Adrenal gland (tissue), 12 donors: ENCODE data around the gene E2F6. TPM values are rescaled to one million over a fixed set of nuclear protein-coding genes. Genes with fewer than 3 reads are reported as not detected.

Experiments
- DNase-seq, 7 donors: peaks; one replicate each; pipeline ENCODE4 v3.0.0-alpha.2; 2019 to 2020
- H3K27ac ChIP-seq, 5 donors: fragments of 200-600 bp; sonication (generic) in 4 of 5; 1 replicate in 3 of 5; 2 replicates in 2 of 5; pipeline versions ENCODE4 v1.5.1 to v1.8.0; 2016 to 2020; ENCODE audit warnings: mild to moderate bottlenecking in 1 of 5
- H3K27me3 ChIP-seq: fragments of 200-600 bp; 2 replicates; pipeline ENCODE4 v1.8.0; 2021
- H3K36me3 ChIP-seq, 2 donors: fragments of 200-600 bp; replicated peaks in 1 of 2; 1 replicate in 1 of 2; 2 replicates in 1 of 2; pipeline versions ENCODE4 v1.5.1 to v1.8.0; 2018 to 2022
- H3K4me1 ChIP-seq, 2 donors: fragments of 200-600 bp; replicated peaks in 1 of 2; 1 replicate in 1 of 2; 2 replicates in 1 of 2; pipeline versions ENCODE4 v1.5.1 to v1.8.0; 2018 to 2021
- H3K4me3 ChIP-seq, 4 donors: fragments of 200-600 bp; sonication (generic) in 3 of 4; one replicate each; pipeline ENCODE4 v1.5.1; 2016 to 2018
- H3K9me3 ChIP-seq, 3 donors: fragments of 200-600 bp; sonication (generic) in 1 of 3; replicated peaks in 1 of 3; 1 replicate in 2 of 3; 2 replicates in 1 of 3; pipeline versions ENCODE4 v1.5.1 to v1.8.0; 2016 to 2021
- CTCF ChIP-seq, 6 experiments: fragments of 450-650 bp in 4 of 6; fragments of 200-600 bp in 2 of 6; sonication (generic) in 1 of 6; IDR thresholded peaks; 1 replicate in 5 of 6; 2 replicates in 1 of 6; pipeline versions ENCODE4 v1.5.1 to v1.8.0; 2016 to 2021; ENCODE audit warnings: antibody characterized with exemption in 6 of 6, mild to moderate bottlenecking in 2 of 6, moderate library complexity in 1 of 6
- POLR2A ChIP-seq, 2 donors: fragments of 450-650 bp; IDR thresholded peaks; one replicate each; pipeline ENCODE4 v1.6.1; 2017; ENCODE audit warnings: antibody characterized with exemption in 2 of 2, mild to moderate bottlenecking in 2 of 2, moderate library complexity in 1 of 2
- WGBS, 4 donors: extraction: QIAGEN DNeasy Blood & Tissue Kit in 2 of 4; methylation state at CpG; one replicate each; pipeline versions ENCODE4 v1.1.5 to v1.1.7; 2013 to 2017; 5-methylcytosine and 5-hydroxymethylcytosine counted together
- intact Hi-C, 2 donors: fragments of 100-400 bp; cut with DNase I; formaldehyde crosslinking; loops; one replicate each; pipeline versions ENCODE4 v1.14.1 to v1.15.0; 2022 to 2023
- polyA plus RNA-seq, 3 donors: library from polyadenylated mRNA; stranded (reverse); fragments of 200-250 nt in 2 of 3; fragments of 350-450 nt in 1 of 3; fragmentation: Illumina TruSeq in 1 of 3; extraction: RNeasy Lipid Tissue Mini Kit (QIAGEN cat#74804) in 1 of 3; gene quantifications; one replicate each; pipeline ENCODE4 v1.2.3, GENCODE V29; 2013 to 2014
- total RNA-seq, 9 donors: library from RNA; depleted of rRNA in 4 of 9; stranded (reverse); fragments of >200 nt in 4 of 9; fragments of 120-200 nt in 1 of 9; fragmentation: NEBNext Ultra II Directional in 1 of 9; extraction: Animal tissue kit (Norgen Biotek cat#: 25700) in 1 of 9; gene quantifications; one replicate each; pipeline versions ENCODE4 v1.1.0 to v1.2.4, GENCODE V29; 2013 to 2023
- donor health status: healthy with polysubstance abuse.
- donor health status: Bipolar disorder and iron deficiency.
- donor health status: DM: yes; HTN: yes; CAD: no.
- donor health status: DM: no; HTN: no; CAD: no.
- donor health status: DM: no; HTN: no; CAD: no.
- donor health status: DM: yes; HTN: yes; CAD: no.

E2F6 gene
- total and polyA plus RNA-seq, 12 donors = 8.0 to 38.8 (median 12.5) TPM

GRCh38 chr2:11488809-11489208 is 22.8 kb upstream of the E2F6 start:
- DNase-seq = no peak
- Histone ChIP-seq H3K9me3 (no peaks in the 10 kb centered on the region), H3K27me3 (peaks cover 31% of the 10 kb centered on the region), H3K4me1 (no peaks in the 10 kb centered on the region), H3K4me3 (no peak overlapping the region), H3K36me3 (no peaks in the 10 kb centered on the region), H3K27ac (no peak overlapping the region)
- 57 to 86% (median 73%) methylated on average over 3 of the region's 3 CpGs for WGBS, 4 donors
- intact Hi-C loops = no loop called here
- TF ChIP-seq CTCF (IDR thresholded peaks at IDR 0.05) (no peak), POLR2A (IDR thresholded peaks at IDR 0.05) (no peak)

- intact Hi-C loops = loop anchor here in 1 of 2 donors (5.0 kb wide), 1 partner anchor 98 kb away; no protein-coding TSS in a partner anchor
- H3K27ac ChIP-seq = no peak overlapping the region
- peaks cover 0 to 5% of the 10 kb centered on the region in 2 donors for H3K4me1 ChIP-seq
- 61 to 70% (median 64%) methylated on average over 7 of the region's 7 CpGs for WGBS, 4 donors
- H3K27me3 ChIP-seq = peaks cover 39% of the 10 kb centered on the region
- TF ChIP-seq CTCF (IDR thresholded peaks at IDR 0.05) (no peak), POLR2A (IDR thresholded peaks at IDR 0.05) (no peak)
- no peaks in the 10 kb centered on the region for H3K9me3 ChIP-seq
- no peaks in the 10 kb centered on the region for H3K36me3 ChIP-seq
- DNase-seq = no peak
- H3K4me3 ChIP-seq = no peak overlapping the region
Observed at GRCh38 chr2:11483806-11484617, 18.1 kb upstream of the E2F6 start.

GRCh38 chr2:11482473-11483035 is 16.6 kb upstream of the E2F6 start:
- Histone ChIP-seq H3K27me3 (peaks cover 35% of the 10 kb centered on the region), H3K36me3 (no peaks in the 10 kb centered on the region), H3K4me3 (peak overlapping the region in 2 of 4 donors; percentile 37 to 66), H3K9me3 (no peaks in the 10 kb centered on the region), H3K27ac (peak overlapping the region in 1 of 5 donors; percentile 37), H3K4me1 (peaks cover 0 to 5% of the 10 kb centered on the region in 2 donors)
- intact Hi-C loops = loop anchor here in 1 of 2 donors (5.0 kb wide), 1 partner anchor 100 kb away; no protein-coding TSS in a partner anchor
- no peak for TF ChIP-seq POLR2A (IDR thresholded peaks at IDR 0.05)
- TF ChIP-seq CTCF (IDR thresholded peaks at IDR 0.05) = no peak
- 1 to 2% (median 2%) methylated on average over 23 to 67 of the region's 70 CpGs; no CpG with 5 or more reads in 1 of the 4 donors for WGBS, 4 donors
- peak in 2 of 7 donors; percentile 17 to 18 for DNase-seq

- H3K4me3 ChIP-seq = peak overlapping the region in 1 of 4 donors; percentile 66
- H3K4me1 ChIP-seq = peaks cover 0 to 5% of the 10 kb centered on the region in 2 donors
- 41 to 94% (median 47%) methylated on average over 16 to 61 of the region's 61 CpGs for WGBS, 4 donors
- no peak overlapping the region for H3K27ac ChIP-seq
- no peaks in the 10 kb centered on the region for H3K9me3 ChIP-seq
- TF ChIP-seq POLR2A (IDR thresholded peaks at IDR 0.05) (no peak), CTCF (IDR thresholded peaks at IDR 0.05) (no peak)
- H3K27me3 ChIP-seq = peaks cover 29% of the 10 kb centered on the region
- DNase-seq = no peak
- H3K36me3 ChIP-seq = no peaks in the 10 kb centered on the region
- intact Hi-C loops = loop anchor here in 1 of 2 donors (5.0 kb wide), 1 partner anchor 100 kb away; no protein-coding TSS in a partner anchor
Observed at GRCh38 chr2:11481789-11482472, 16.0 kb upstream of the E2F6 start.
